Activated CD4-positive, alpha-beta T cell treated with anti-CD3 and anti-CD28 coated beads, Interleukin-2, Interleukin-4, amounts not matched to agents 100 ng/mL and 50 ng/mL, durations not matched to agents 16 hours and 8 hours (primary cell): ENCODE results near the gene EPHB1.

Experiments
- DNase-seq: peaks from one replicate; pipeline ENCODE4 v3.0.0-alpha.2; 2020; ENCODE audit warnings: low spot score

Gene EPHB1

DNA sequence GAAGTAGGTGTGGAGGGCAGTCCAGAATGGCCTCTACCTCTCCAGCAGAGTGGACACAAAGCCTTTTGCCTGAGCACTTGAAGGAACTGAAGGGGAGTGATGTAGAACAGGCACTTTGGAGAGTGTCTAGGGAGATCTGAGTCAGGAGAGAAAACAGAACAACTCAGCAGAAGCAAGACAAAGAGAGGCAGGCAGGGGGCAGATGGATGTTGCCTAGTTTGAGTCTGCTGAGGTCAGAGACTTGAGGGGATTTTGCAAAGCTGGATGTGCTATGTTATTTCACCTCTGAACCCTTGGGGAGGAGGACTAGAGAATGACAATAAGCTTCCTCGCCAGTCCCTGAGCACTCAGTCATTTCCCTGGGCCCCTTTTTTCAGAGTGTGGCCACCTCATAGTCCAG lies 366.4 kb downstream of the EPHB1 start:
- DNase-seq = no peak

DNA sequence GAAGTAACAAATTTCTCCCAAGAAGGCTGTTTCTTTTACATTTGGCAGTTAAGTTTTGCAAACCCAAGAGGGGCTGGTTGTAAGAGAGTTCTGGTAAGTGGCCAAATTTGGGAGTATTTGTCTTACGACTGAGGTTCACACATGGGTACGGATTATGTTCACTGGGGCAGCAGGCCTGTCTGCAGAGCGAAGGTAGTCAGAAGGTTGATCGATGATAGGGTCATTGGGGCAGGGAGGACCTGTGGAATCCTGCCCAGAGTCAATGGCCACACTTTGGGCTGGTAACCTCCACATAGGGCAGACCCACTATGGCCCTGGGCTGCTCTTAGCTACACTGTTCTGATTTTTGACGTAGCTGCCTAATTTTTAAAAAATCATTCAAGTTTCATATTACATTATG lies 368.6 kb downstream of the EPHB1 start:
- DNase-seq = no peak

DNA sequence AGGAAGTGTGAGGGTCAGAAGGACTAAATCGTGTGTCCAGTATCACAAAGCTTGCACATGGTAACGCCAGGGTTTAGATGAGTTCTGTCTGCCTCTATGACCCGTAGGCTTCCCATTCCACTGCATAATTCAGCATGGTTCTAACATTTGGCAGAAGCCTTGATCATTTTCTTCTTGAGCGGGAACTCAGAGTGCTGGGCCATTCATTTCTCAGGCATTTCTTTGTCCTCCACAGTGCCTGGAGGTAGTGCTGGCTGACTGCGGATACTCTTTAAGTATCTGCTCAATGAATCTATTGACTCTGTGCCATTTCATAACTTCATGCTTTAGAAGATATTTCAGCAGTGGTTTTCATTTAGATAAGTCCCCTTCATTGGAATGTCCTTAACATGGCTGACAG lies 370.2 kb downstream of the EPHB1 start:
- no peak for DNase-seq

DNA sequence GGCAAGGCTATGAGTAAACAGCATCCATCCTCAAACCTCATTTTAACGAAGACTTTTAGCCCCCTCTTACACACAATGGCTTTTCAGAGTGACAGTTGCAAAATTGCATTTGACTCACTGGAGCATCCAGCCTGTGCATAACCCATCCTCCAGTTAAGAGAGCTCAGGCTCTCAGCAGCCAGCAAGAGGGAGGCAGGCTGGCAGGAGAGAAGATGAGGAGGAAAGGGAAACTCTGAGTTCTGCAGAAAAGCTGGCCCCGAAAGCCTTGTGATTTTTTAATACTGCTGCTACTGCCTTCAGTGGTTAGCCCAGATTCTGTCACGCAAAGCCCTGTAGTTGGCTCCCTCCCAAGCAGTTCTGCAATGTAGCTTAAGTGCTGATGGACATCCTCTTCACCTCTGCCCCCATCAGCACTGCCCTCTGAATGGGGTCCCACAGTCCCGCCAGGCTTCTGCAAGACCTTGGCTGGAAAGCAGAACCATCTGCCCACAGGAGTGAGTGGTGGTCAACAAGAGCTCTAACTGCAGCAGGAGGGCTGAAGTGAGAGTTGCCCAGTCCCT lies 371.3 kb downstream of the EPHB1 start:
- DNase-seq = no peak

DNA sequence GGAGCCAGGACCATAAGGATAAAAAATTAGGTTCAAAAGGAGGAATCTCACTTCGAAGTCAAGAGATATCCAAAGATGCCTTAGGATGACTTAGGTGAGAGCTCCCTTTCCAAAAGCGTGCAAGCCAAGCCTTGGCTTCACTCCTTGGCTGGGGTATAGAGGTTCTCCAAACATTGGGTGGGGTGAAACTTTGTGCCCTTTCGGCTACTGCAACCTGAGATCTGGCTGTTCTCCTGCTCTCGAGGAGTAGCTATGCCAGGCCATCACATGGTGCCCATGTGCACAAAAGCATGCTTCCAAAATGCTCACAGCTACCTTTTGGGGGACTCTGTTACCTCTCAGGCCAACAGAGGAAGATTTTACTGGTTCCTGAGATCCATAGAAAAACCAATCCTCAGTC lies 373.8 kb downstream of the EPHB1 start:
- no peak for DNase-seq

DNA sequence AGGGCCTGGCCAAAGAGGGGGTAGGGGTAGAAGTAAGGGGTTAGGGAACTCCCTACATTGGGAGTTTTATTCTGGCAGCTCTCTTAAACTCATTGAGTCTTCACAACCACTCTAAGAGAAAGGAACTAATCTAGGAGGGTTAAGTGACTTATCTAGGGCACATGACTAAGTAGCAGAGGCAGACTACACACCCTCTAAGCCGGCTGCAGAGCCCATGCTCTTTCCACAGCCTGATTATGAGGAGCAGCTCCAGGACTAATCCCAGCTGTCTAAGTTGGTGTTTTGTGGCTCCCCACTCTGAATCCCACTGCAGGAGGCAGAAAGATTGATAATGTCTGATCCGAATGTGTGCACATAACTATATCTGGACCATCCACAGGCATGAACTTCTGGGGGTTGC lies 374.6 kb downstream of the EPHB1 start:
- DNase-seq = no peak

DNA sequence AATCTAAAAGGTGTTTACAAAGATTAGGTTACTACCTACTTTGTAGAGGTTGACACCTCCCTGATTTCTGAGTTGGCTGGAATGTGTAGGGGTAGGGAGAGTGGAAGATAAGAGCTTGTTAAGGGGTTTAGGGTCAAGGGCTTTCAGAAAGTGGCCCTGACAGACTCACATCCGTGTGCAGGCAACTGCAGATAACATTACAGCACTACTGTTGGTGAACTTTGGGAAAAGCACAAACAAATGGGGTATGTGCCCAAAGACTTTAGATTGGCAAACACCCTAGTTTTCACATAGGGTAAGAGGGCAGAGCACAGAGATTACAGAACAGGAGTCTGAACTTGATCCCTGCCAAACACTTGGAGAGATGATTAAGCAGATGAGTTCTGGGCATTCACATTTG lies 375.7 kb downstream of the EPHB1 start:
- no peak for DNase-seq

DNA sequence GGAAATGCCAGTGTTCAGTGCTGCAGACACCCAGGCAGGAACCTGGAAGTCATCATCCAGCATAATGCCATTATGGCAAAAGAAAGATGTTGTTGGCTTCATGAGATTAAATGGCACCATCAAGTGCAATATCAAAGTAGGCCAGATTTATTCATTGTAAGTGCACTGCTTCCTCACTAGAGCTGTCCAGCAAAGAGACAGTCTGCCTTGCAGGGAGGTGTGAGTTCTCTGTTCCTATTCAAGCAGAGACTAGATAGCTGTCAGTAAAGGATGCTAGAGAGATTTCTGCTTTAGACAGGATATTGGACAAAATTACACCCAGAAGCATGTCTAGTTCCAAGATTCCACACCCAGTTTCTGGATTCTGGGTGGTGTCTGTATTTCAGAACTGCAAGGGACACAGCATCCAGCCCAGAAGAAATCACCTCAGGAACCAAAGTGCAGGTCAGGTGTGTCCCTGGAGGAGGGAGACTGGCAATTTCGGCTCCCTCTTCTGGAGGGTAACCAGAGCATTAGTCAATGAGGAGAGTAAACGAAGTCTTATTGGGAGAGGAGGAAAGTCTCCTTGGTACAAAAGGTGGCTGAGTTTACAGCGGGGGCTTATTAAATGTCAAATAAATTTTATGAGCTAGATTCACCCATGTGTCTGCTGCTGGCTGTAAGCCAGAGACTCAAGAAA lies 377.3 kb downstream of the EPHB1 start:
- DNase-seq = no peak

DNA sequence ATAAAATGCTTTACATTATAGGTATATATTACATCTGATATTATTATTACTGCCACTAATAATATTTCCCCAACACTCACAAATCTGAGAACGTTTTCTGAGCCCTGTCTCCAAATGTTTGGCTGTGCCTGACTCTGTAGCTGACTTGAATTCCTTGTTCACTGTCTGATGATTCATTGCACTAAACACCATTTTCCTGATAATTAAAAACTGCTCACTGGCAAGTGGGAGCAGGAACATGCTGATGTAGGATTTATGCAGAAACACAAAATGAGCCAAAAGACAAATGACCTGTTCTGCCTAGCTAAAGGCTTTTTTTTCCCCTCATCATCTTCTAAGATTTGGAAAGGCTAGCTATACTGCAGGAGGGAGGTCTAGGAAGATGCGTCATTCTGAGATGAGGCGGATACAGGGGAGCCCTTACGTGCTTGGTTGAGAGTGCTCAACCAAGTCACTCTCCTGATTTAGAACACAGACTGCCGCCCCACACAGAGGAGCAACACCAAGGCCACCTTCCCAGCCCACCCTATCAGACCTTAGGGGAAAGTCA lies 380.7 kb downstream of the EPHB1 start:
- DNase-seq = no peak

DNA sequence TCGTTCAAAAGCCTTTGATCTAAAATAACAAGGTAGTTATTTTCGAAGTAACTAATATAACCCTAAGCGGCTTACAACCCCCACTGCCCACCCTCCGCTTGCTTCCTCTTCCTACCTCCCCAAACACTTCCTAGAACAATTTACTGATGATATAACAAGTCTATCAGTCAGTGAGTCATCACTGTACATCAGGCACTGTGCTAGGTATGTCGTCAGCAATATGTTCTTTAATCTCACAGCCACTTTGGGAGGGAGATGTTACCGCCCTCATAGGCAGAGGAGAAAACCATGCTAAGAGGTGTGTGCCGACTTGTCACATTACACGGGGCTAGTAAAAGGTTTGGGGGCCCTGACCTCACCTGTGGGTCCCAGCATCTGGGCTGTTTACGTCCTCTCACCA lies 381.8 kb downstream of the EPHB1 start:
- DNase-seq = no peak

DNA sequence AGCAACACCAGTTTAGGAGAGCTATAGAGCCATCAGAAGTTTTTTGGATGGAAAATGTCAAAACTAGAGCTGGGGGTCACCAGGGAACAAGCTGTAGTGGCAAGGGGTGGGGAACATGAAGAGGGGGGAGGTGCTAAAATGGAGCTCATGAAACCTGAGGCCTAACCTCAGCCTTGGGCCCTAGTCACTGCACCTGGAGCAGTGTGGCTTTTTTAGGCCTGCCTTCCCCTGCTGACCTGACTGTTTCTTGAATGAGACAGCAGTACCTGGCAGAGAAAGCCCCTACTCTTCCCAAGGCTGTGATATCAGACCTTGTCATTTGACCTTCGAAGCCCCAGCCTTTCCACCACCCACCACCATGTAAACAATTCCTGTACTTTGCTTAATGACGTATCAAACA lies 383.5 kb downstream of the EPHB1 start:
- no peak for DNase-seq

DNA sequence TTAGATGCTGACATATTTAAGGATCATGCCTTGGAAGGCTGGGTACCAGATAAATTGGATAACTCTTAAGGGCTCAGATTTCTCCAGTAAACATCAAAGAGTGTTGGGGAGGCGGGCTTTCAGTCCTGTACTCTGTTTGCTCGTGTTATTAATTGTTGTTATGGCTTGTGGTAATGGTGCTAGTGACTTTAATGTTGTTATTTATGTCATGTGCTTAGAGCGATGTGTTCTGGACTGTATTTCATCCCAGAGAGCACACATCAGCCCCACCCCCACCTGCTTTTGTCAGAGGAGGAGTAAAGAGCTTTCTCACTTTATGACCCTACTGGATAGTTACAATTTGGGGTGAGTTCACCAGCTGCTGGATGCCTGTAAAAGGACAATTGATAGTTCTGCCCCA lies 386.3 kb downstream of the EPHB1 start:
- no peak for DNase-seq

DNA sequence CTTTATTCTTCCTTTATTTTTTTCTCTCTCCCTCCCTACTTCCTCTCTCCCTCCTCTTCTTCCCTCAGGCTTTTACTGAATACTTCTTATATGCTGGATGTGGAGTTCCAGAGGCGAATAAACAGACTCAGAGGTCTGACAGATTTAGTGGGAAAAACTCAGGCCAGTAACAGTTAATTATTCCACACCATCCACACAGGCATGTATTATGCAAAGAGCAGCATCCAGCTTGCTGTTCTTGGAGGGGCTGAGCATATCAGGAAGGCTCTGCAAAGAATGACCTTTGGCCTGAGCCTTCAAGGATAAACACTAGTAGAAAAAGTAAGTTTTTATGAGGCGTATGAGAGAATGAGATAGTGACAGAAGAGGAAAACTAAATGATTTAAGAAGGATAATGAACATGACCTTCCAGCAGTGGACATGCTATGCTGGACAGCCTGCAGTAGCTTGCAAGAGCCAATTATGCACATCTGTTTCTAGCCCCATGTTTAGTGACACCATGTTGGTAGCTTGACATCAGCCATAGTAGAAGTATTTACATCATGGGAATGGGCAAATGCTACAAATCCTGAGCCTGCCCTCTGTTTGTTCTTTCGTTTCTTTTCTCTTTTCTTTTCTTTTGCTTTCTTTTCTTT lies 387.4 kb downstream of the EPHB1 start:
- no peak for DNase-seq

DNA sequence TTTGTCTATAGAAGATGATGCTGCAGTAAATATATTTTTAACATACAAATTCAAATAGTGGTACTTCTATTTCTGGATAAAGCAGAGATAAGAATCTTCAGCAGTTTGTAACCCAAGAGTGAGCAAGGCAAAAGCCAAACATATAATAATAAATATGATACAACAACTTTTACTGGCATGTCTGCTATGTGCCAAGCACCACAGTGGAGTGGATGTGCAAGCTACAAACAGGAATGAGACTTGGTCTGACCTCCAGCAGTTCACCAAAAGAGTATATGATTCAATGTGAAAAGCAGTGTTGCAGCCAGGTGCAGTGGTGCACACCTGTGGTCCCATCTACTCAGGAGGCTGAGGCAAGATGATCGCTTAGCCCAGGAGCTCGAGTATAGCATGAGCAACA lies 395.6 kb downstream of the EPHB1 start:
- DNase-seq = no peak

DNA sequence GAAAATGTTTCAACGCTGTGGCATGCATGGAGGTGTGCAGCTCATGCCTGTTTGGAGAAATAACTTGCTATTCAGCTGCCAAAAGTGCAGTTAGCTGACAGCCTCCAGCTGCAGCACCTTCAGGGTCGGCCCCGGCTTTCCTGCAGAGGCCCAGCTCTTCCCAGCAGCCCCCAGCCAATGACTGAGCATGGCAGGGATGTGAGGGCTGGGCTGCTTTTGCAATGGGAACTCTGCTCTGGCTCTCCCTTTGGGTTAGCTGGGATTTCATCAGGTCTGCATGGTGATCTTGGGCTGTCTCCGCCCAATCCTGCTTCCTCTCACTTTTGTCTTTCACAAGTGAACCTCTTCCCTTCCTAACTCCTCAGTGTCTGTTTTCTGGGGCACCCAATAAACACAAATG lies 396.6 kb downstream of the EPHB1 start:
- no peak for DNase-seq

DNA sequence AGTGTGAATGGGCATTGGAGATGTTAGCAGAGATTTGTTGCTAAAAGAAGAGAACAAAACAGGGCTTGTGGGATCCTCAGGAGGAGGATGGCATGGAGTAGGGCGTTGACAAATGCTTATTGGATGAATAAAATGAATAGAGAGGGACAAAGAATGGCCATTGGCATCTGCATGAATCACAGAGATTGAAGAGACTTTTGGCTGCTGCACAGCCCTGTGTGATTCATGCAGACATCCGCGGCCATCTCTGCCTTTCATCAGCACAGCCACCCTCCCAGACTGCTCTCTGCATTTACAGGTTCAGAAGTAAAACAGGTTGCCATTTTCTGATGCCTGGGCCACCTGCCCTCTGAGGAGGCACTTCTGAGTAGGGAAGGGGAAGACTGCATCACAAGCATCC lies 397.9 kb downstream of the EPHB1 start:
- DNase-seq = no peak

DNA sequence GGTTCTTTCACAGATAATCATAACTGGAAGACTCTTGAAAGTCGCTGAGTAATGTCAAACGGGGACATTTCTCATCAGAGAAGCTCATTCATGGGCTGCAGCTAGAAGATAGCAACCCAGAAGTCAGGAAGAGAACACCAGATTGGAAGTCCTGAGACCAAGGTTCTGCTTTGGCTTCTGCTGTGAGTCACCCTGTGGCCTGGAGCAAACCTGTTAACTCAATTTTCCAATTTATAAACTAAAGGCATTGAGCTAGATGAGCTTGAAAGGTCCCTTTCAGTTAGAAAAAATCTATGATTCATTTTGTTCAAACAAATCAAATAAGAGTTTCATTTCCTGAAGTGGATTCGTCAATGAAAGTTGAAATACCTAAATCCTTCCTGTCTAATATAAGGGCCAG lies 402.2 kb downstream of the EPHB1 start:
- peak; percentile 15 for DNase-seq

DNA sequence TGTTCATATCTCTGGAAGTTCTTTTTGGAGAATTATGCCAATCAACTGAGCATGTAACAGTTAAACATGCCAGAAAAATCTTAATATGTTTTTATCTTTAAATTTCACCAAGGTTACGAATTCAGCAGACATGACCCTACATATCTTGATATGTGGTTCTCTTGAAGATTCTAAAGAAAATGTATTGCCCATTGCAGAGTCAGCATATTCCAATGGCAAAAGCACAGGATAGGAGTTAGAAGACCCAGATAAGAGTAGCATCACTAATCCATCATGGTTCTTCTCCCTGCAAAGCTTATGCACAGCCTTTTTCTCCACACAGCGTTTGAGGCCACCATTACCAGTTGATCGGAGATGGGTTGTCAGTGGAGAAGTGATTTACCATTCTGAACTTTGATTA lies 402.8 kb downstream of the EPHB1 start:
- DNase-seq = no peak

DNA sequence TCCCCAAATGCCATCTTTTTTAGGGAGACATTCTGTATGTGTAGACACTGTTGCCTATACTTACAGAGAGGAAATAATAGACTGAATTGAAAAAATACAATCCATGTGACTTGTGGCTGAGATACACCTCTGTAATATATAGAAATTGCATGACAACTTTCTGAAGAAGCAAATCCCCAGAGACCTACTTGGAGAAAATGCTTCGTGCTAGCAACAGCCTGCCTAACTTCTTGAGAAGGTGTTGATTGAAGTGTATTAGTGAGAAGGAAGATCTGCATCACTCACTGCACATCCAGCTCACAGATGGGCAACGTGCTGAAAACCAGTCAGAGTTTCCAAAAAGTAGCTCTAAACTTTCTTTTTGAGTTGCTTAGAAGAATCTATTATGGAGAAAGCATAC lies 404.1 kb downstream of the EPHB1 start:
- DNase-seq = no peak

DNA sequence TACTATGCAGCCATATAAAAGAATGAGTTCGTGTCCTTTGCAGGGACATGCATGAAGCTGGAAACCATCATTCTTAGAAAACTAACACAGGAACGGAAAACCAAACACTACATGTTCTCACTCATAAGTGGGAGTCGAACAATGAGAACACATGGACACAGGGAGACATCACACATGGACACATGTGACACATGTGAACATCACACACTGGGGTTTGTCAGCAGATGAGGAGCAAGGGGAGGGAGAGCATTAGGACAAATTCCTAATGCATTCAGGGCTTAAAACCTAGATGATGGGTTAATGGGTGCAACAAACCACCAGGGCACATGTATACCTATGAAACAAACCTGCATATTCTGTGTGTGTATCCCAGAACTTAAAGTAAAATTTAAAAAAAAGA lies 408.0 kb downstream of the EPHB1 start:
- DNase-seq = no peak

DNA sequence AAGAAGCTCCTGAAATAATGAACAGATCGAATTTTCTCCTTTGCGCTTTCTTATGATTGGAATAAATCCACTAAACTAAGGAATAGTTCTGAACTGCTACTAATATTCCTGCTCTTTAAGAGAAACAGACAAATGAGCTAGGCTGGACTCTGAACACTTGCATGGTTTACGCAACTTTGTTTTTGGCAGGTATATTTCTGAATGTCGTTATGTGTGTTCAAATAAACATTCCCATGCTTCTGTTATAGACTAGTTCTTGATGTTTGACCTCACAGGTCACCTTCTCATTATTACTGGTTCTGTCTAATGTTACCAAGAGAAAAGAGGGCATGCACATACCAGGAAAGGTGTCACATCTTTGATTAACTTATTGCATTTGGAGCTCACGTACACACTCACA lies 418.2 kb downstream of the EPHB1 start:
- no peak for DNase-seq

DNA sequence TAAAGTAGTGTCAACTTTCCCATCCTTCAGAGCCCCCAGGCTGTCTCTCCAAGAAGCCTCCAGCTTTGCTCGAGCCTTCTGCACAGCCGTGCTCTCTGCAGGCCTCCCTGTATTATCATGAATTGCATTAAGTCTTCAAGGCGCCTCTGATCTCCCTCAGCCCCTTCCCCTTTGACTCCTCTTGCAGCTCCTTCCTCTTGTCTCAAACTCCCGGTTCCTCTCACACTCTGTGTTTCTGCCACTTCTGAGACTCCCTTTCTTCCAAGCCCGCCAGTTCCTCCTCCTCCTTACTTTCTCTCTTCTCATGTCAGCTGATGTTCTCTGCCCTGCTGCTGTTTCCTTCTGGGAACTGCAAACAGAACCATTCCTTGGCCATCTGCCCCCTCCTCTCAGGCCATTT lies 418.8 kb downstream of the EPHB1 start:
- DNase-seq = no peak

DNA sequence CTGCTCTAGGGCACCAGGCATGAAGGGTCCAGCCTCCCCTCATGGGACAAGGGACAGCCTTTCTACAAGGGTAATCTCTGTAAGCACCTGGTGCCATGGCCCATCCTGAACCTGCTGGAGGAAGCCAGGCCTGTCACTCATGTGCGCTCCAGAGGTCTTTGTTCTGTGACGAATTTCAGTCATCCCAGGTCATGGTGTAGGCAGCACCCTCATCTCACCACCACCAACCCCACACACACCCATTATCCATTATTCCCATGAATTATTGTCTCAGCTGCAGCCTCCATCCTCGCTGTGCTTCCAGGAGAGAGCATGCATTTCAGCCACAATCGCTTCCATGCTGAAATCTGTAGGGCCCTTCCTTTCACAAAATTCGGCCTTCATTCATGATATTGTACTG lies 419.3 kb downstream of the EPHB1 start:
- no peak for DNase-seq

DNA sequence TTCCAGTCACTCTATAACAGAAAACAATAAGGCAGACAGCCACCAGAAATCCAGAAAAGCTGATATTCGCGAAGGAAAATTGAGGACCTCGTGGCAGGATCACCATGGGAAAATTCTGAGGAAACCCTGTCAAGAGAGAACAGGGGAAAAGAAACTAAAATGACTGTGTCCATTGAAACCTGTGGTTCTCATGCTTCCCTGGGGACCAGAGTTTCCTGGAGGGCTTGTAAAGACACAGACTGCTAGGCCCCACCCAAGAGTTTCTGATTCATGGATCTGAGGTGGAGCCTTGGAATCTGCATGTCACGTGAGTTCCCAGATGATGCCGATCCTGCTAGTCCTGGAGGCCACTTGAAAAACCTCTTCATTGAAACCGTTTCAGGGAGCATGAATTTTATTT lies 420.5 kb downstream of the EPHB1 start:
- no peak for DNase-seq
